SKM-1 (cell line): ENCODE data around the gene ACSBG1.

Experiments
- DNase-seq: peaks from one replicate; lab custom pipeline; 2025; ENCODE audit not compliant: unreplicated experiment; lab: John Stamatoyannopoulos, UW

ACSBG1 gene

GRCh38 chr15:78204351-78205309 lies 29.7 kb downstream of the ACSBG1 start:
- DNase-seq: no peak

GRCh38 chr15:78203346-78204225 lies 30.8 kb downstream of the ACSBG1 start:
- no peak for DNase-seq

GRCh38 chr15:78201281-78202190 lies 32.8 kb downstream of the ACSBG1 start:
- no peak for DNase-seq

- DNase-seq: no peak
These were observed 34.0 kb downstream of the ACSBG1 start for GRCh38 chr15:78200276-78200930.

GRCh38 chr15:78197632-78198031 lies 36.7 kb downstream of the ACSBG1 start:
- DNase-seq: no peak

GRCh38 chr15:78195735-78196201 lies 38.6 kb downstream of the ACSBG1 start:
- DNase-seq: no peak

- DNase-seq: no peak
These were observed 39.8 kb downstream of the ACSBG1 start for GRCh38 chr15:78194568-78194925.

GRCh38 chr15:78193731-78194567 lies 40.4 kb downstream of the ACSBG1 start:
- no peak for DNase-seq

GRCh38 chr15:78192826-78193594 lies 41.4 kb downstream of the ACSBG1 start:
- DNase-seq: no peak

- DNase-seq: no peak
These were observed 51.5 kb downstream of the ACSBG1 start for GRCh38 chr15:78182821-78183220.

GRCh38 chr15:78182336-78182700 lies 52.0 kb downstream of the ACSBG1 start:
- no peak for DNase-seq

GRCh38 chr15:78179906-78180305 lies 54.5 kb downstream of the ACSBG1 start:
- no peak for DNase-seq

- no peak for DNase-seq
These were observed 55.0 kb downstream of the ACSBG1 start for GRCh38 chr15:78179286-78179840.

- DNase-seq: no peak
These were observed 56.3 kb downstream of the ACSBG1 start for GRCh38 chr15:78178064-78178463.

GRCh38 chr15:78177447-78177873 lies 56.9 kb downstream of the ACSBG1 start:
- no peak for DNase-seq

GRCh38 chr15:78175330-78175729 lies 59.0 kb downstream of the ACSBG1 start:
- no peak for DNase-seq

GRCh38 chr15:78174401-78174800 lies 60.0 kb downstream of the ACSBG1 start:
- DNase-seq: no peak

- DNase-seq: no peak
These were observed 62.4 kb downstream of the ACSBG1 start for GRCh38 chr15:78171864-78172472.
